ENCODE measurements around the gene USP30.

- no peak for TF ChIP-seq CTCF (IDR thresholded peaks at IDR 0.05)
- TF ChIP-seq EZH2 (IDR thresholded peaks at IDR 0.05) = no peak
Measured at GRCh38 chr12:109052414-109053323, at the start of gene USP30.

All from neural progenitor cell (in vitro differentiated cells).